GM12878 (cell line): Measurements from ENCODE around the gene AVL9. TPM values are rescaled to one million over a fixed set of nuclear protein-coding genes. Genes with fewer than 3 reads are reported as not detected.
A peak's percentile ranks its signal among the peaks of the same experiment; 100 is the strongest.

Source experiments
- ATAC-seq: fragments of 200-7000 bp; cut with Tn5 transposase; 3 replicates; pipeline ENCODE4 v1.9.1; 2020; ENCODE audit warnings: mild to moderate bottlenecking, moderate library complexity
- BruUV-seq: library from RNA; stranded (reverse); fragments of 400-500 nt; replicated peaks from 2 replicates; lab custom pipeline; 2021; lab: Mats Ljungman, UMichigan
- CTCF ChIA-PET: fragments of 300-600 bp; sonication (Branson Sonifier 250); formaldehyde crosslinking; extraction: SDS; loops from one replicate; lab custom pipeline; 2021; ENCODE audit warnings: inconsistent platforms; lab: Yijun Ruan, JAX
- POLR2A ChIA-PET: fragments of 350-600 bp; formaldehyde crosslinking; extraction: SDS; loops from one replicate; lab custom pipeline; 2021; ENCODE audit warnings: inconsistent platforms; lab: Charles Lee
- RAD21 ChIA-PET: fragments of 300-600 bp; sonication (Branson Sonifier 250); formaldehyde crosslinking; loops from one replicate; lab custom pipeline; 2023; ENCODE audit warnings: antibody characterized with exemption; ENCODE audit not compliant: unreplicated experiment; lab: Charles Lee
- SMC1A ChIA-PET: fragments of 300-600 bp; sonication (Branson Sonifier 250); formaldehyde crosslinking; loops from one replicate; lab custom pipeline; 2023; ENCODE audit not compliant: unreplicated experiment, uncharacterized antibody; lab: Charles Lee
- DNase-seq: peaks from one replicate; pipeline ENCODE4 v3.0.0-alpha.2; 2011; ENCODE audit warnings: low read depth, low spot score
- FAIRE-seq: peaks from 3 replicates; lab custom pipeline; 2011; peaks lifted over from hg19 to GRCh38; lab: Jason Lieb, UNC
- H2AFZ ChIP-seq: 2 replicates; pipeline ENCODE4 v1.6.0; 2011; ENCODE audit warnings: low read depth, low read length, control low read depth; ENCODE audit not compliant: control insufficient read depth
- H3K27ac ChIP-seq: 2 replicates; pipeline ENCODE4 v1.5.1; 2011; ENCODE audit warnings: control low read depth; ENCODE audit not compliant: control insufficient read depth, insufficient read depth
- H3K27me3 ChIP-seq, 2 experiments: replicated peaks in 1 of 2; 2 replicates each; pipeline versions ENCODE4 v1.6.0 to v1.6.1; 2011; ENCODE audit warnings: low read length in 1 of 2; ENCODE audit not compliant: control insufficient read depth in 2 of 2, insufficient read depth in 2 of 2
- H3K36me3 ChIP-seq, 2 experiments: 2 replicates each; pipeline ENCODE4 v1.5.1; 2011; ENCODE audit warnings: low read length in 1 of 2; ENCODE audit not compliant: control insufficient read depth in 2 of 2, insufficient read depth in 2 of 2
- H3K4me1 ChIP-seq: 2 replicates; pipeline ENCODE4 v1.6.1; 2011; ENCODE audit warnings: mild to moderate bottlenecking, low read length, moderate library complexity, mixed read lengths; ENCODE audit not compliant: control insufficient read depth, insufficient read depth
- H3K4me2 ChIP-seq: 2 replicates; pipeline ENCODE4 v1.6.0; 2011; ENCODE audit warnings: control low read depth; ENCODE audit not compliant: control insufficient read depth, insufficient read depth
- H3K4me3 ChIP-seq: fragments of 200-600 bp; sonication (generic); 2 replicates; pipeline ENCODE4 v1.5.1; 2016
- H3K79me2 ChIP-seq: 2 replicates; pipeline ENCODE4 v1.6.0; 2011; ENCODE audit warnings: low read length; ENCODE audit not compliant: control insufficient read depth, insufficient read depth
- H3K9ac ChIP-seq: 2 replicates; pipeline ENCODE4 v1.8.0; 2011; ENCODE audit warnings: low read length, control low read depth, mixed read lengths; ENCODE audit not compliant: control insufficient read depth, insufficient read depth
- H3K9me3 ChIP-seq: replicated peaks from 3 replicates; pipeline ENCODE4 v1.5.1; 2011; ENCODE audit warnings: mild to moderate bottlenecking, low read length; ENCODE audit not compliant: control insufficient read depth, insufficient read depth
- H4K20me1 ChIP-seq: 2 replicates; pipeline ENCODE4 v1.6.0; 2011; ENCODE audit not compliant: control insufficient read depth, insufficient read depth
- BRCA1 ChIP-seq: IDR thresholded peaks from 2 replicates; pipeline ENCODE4 v1.6.1; 2011; ENCODE audit warnings: low read depth, low read length, improper control_type of control experiment
- CTCF ChIP-seq, 3 experiments: IDR thresholded peaks in 2 of 3; conservative IDR thresholded peaks in 1 of 3; 2 replicates each; pipeline ENCODE4 v1.5.1; 2011; ENCODE audit warnings: low read depth in 3 of 3, low read length in 3 of 3, mild to moderate bottlenecking in 3 of 3, control low read depth in 2 of 3, moderate library complexity in 2 of 3, inconsistent platforms in 1 of 3, mixed read lengths in 1 of 3; ENCODE audit not compliant: control insufficient read depth in 2 of 3, insufficient read depth in 1 of 3; ENCODE audit errors: extremely low read depth in 1 of 3
- EP300 ChIP-seq, 2 experiments: fragments of 150-350 bp in 1 of 2; IDR thresholded peaks; 2 replicates each; pipeline ENCODE4 v1.6.1; 2011 to 2012; ENCODE audit warnings: low read depth in 2 of 2, low read length in 2 of 2, borderline replicate concordance in 1 of 2, improper control_type of control experiment in 1 of 2, inconsistent platforms in 1 of 2; ENCODE audit not compliant: control insufficient read depth in 1 of 2
- KAT2A ChIP-seq: conservative IDR thresholded peaks from 2 replicates; pipeline ENCODE4 v1.6.1; 2011; ENCODE audit warnings: low read depth, low read length; ENCODE audit not compliant: control insufficient read depth
- MTA2 ChIP-seq: fragments of 450-650 bp; IDR thresholded peaks from 2 replicates; pipeline ENCODE4 v1.6.1; 2016; ENCODE audit warnings: low read depth, mild to moderate bottlenecking, moderate library complexity
- MYB ChIP-seq: fragments of 150-350 bp; IDR thresholded peaks from 2 replicates; pipeline ENCODE4 v1.6.1; 2014; ENCODE audit warnings: mild to moderate bottlenecking, low read depth, low read length, borderline replicate concordance
- RAD21 ChIP-seq: IDR thresholded peaks from 2 replicates; pipeline ENCODE4 v1.6.1; 2011; ENCODE audit warnings: mild to moderate bottlenecking, low read depth, low read length, moderate library complexity; ENCODE audit not compliant: insufficient read depth
- RUNX3 ChIP-seq: IDR thresholded peaks from 2 replicates; pipeline ENCODE4 v1.6.1; 2012; ENCODE audit warnings: low read length, inconsistent platforms
- SKIL ChIP-seq: fragments of 450-650 bp; IDR thresholded peaks from 2 replicates; pipeline ENCODE4 v1.6.1; 2017; ENCODE audit warnings: mild to moderate bottlenecking, low read depth, inconsistent platforms; ENCODE audit not compliant: poor library complexity, severe bottlenecking
- SP1 ChIP-seq: IDR thresholded peaks from one replicate; pipeline ENCODE4 v1.6.1; 2011; ENCODE audit warnings: low read depth, low read length
- SREBF1 ChIP-seq: IDR thresholded peaks from 2 replicates; pipeline ENCODE4 v1.6.1; 2012; ENCODE audit warnings: mild to moderate bottlenecking, low read length
- TARDBP ChIP-seq: IDR thresholded peaks from 2 replicates; pipeline ENCODE4 v1.6.1; 2016; ENCODE audit warnings: borderline replicate concordance
- USF1 ChIP-seq: IDR thresholded peaks from 2 replicates; pipeline ENCODE4 v1.6.1; 2011; ENCODE audit warnings: borderline replicate concordance, low read depth, mild to moderate bottlenecking, moderate library complexity, mixed read lengths, low read length; ENCODE audit not compliant: insufficient read depth; ENCODE audit errors: extremely low read length
- WGBS: methylation state at CpG from one replicate; pipeline ENCODE4 v1.1.6; 2016; ENCODE audit warnings: low lambda C conversion rate; ENCODE audit not compliant: insufficient replicate concordance, insufficient coverage; ENCODE audit errors: missing lambda C conversion rate; 5-methylcytosine and 5-hydroxymethylcytosine counted together
- in situ Hi-C: fragments of 300-500 bp; cut with MboI; formaldehyde crosslinking; loops from 9 replicates; pipeline ENCODE4 v1.14.3; 2018; ENCODE audit warnings: mixed read lengths
- intact Hi-C: fragments of 100-400 bp; cut with micrococcal nuclease; formaldehyde crosslinking; loops from one replicate; pipeline ENCODE4 v1.14.2; 2022; ENCODE audit not compliant: unreplicated experiment
- polyA plus RNA-seq, 11 experiments: library from polyadenylated mRNA; depleted of rRNA in 4 of 11; unstranded in 6 of 11; stranded (reverse) in 5 of 11; fragments of >200 nt; fragmentation: Nextera tagmentation in 4 of 11; fragmentation: Illumina TruSeq in 1 of 11; extraction: Ambion mirVana in 4 of 11; extraction: Trizol in 1 of 11; gene quantifications; 1 replicate in 1 of 11; 2 replicates in 10 of 11; pipeline versions ENCODE4 v1.2.1 to v1.2.3, GENCODE V29; 2011 to 2016; ENCODE audit warnings: inconsistent platforms in 2 of 11, missing spikeins in 2 of 11, low read depth in 1 of 11
- total RNA-seq, 4 experiments: library from RNA; depleted of rRNA in 3 of 4; stranded (reverse); fragments of >200 nt in 3 of 4; fragmentation: Illumina TruSeq in 1 of 4; extraction: Trizol in 1 of 4; gene quantifications; 2 replicates each; pipeline versions ENCODE4 v1.2.1 to v1.2.3, GENCODE V29; 2013 to 2021

AVL9 gene
- total and polyA plus RNA-seq, 10 of the 15 experiments (the other 5 are each of a cell fraction or from before 2014, with no cell fraction given), result 4.5 to 41.6 (median 20.1) TPM

GRCh38 chr7:32477649-32477980 is 17.7 kb upstream of the AVL9 start (continued):
- no peak for TF ChIP-seq USF1

GRCh38 chr7:32479574-32480200 is 15.6 kb upstream of the AVL9 start:
- intact Hi-C loops (loop anchor here (1.0 to 5.0 kb wide), 3 partner anchors 132 to 735 kb away; no protein-coding TSS in a partner anchor), in situ Hi-C loops (loop anchor here (5.0 to 10.0 kb wide), 2 partner anchors 262 to 735 kb away; no protein-coding TSS in a partner anchor)
- ATAC-seq (peak; percentile 62), FAIRE-seq (peak; percentile 59), DNase-seq (no peak)
- Histone ChIP-seq H3K4me2 (no peak overlapping the region), H3K9ac (no peak overlapping the region), H3K27ac (no peak overlapping the region), H3K27me3 (no peaks in the 10 kb centered on the region), H3K36me3 (no peaks in the 10 kb centered on the region), H3K4me1 (no peaks in the 10 kb centered on the region), H3K79me2 (no peaks in the 10 kb centered on the region), H3K9me3 (no peaks in the 10 kb centered on the region), H2AFZ (no peak overlapping the region), H3K4me3 (no peak overlapping the region), H4K20me1 (no peaks in the 10 kb centered on the region)
- WGBS, result 47% methylated on average over 2 of the region's 2 CpGs
- ChIA-PET CTCF (interaction anchor here (0.6 to 2.0 kb wide), 8 partner anchors 8 to 736 kb away, joined by 3 to 24 read pairs (median 4); no protein-coding TSS in a partner anchor), SMC1A (interaction anchor here (0.7 to 2.3 kb wide), 4 partner anchors 10 to 270 kb away, joined by 3 to 17 read pairs (median 4); partner anchors contain the start of gene LSM5), RAD21 (interaction anchor here (0.6 to 2.0 kb wide), 2 partner anchors 269 to 1430 kb away, joined by 3 to 17 read pairs; no protein-coding TSS in a partner anchor), POLR2A (no interaction called here)
- no TSS peak for BruUV-seq
- TF ChIP-seq CTCF (IDR thresholded peaks at IDR 0.05 in 2 of 3, conservative IDR thresholded peaks at IDR 0.05 in 1 of 3; ENCODE audit: control insufficient read depth in 2 of 3, extremely low read depth in 1 of 3, insufficient read depth in 1 of 3, low read depth in 3 of 3, low read length in 3 of 3) (peak; percentile 75 to 78 (median 77)), EP300 (IDR thresholded peaks at IDR 0.05; ENCODE audit: borderline replicate concordance in 1 of 2, control insufficient read depth in 1 of 2, low read depth in 2 of 2, low read length in 2 of 2) (no peak), KAT2A (no peak), TARDBP (no peak), MYB (no peak), SKIL (no peak), MTA2 (no peak), RUNX3 (no peak; the same call in 1 of the 2 replicates), SREBF1 (no peak), BRCA1 (no peak), SP1 (no peak), RAD21 (peak; percentile 82)
